Mesendoderm (in vitro differentiated cells): ENCODE results near the gene TICAM2. TPM values are rescaled to one million over a fixed set of nuclear protein-coding genes. Genes with fewer than 3 reads are reported as not detected.
"Not testable (repeated sequence)": the region's sequence is repeated elsewhere in the genome, so short reads cannot be mapped to it uniquely, and the experiment has no call there.

Experiments
- DNase-seq: peaks from one replicate; pipeline ENCODE4 v3.0.0; 2013
- H2AK5ac ChIP-seq: 2 replicates; pipeline ENCODE4 v1.6.1; 2013; ENCODE audit warnings: low read length, inconsistent platforms
- H2BK120ac ChIP-seq: 2 replicates; pipeline ENCODE4 v1.6.1; 2013; ENCODE audit warnings: low read depth, mild to moderate bottlenecking, low read length, moderate library complexity, mixed read lengths
- H2BK15ac ChIP-seq: replicated peaks from 2 replicates; pipeline ENCODE4 v1.6.1; 2013; ENCODE audit warnings: low read depth, mild to moderate bottlenecking, moderate library complexity
- H2BK5ac ChIP-seq: 2 replicates; pipeline ENCODE4 v1.6.1; 2013; ENCODE audit warnings: low read length, inconsistent platforms
- H3K18ac ChIP-seq: 2 replicates; pipeline ENCODE4 v1.6.1; 2013; ENCODE audit warnings: mild to moderate bottlenecking, low read length, mixed read lengths
- H3K23ac ChIP-seq: one replicate; pipeline ENCODE4 v1.6.1; 2013; ENCODE audit warnings: low read length
- H3K27ac ChIP-seq: 2 replicates; pipeline ENCODE4 v1.5.1; 2013; ENCODE audit warnings: low read depth, mild to moderate bottlenecking, inconsistent platforms, low read length, moderate library complexity
- H3K27me3 ChIP-seq: 2 replicates; pipeline ENCODE4 v1.6.1; 2013; ENCODE audit warnings: low read length, control low read depth, mild to moderate bottlenecking, inconsistent platforms; ENCODE audit not compliant: insufficient read depth, poor library complexity
- H3K36me3 ChIP-seq: 2 replicates; pipeline ENCODE4 v1.6.1; 2013; ENCODE audit warnings: low read length, inconsistent platforms; ENCODE audit not compliant: control insufficient read depth, insufficient read depth
- H3K4ac ChIP-seq: one replicate; pipeline ENCODE4 v1.6.1; 2013; ENCODE audit warnings: low read depth, mild to moderate bottlenecking, low read length, moderate library complexity
- H3K4me1 ChIP-seq: 2 replicates; pipeline ENCODE4 v1.6.1; 2013; ENCODE audit warnings: low read depth, low read length, inconsistent platforms; ENCODE audit not compliant: control insufficient read depth
- H3K4me2 ChIP-seq: 2 replicates; pipeline ENCODE4 v1.6.1; 2013; ENCODE audit warnings: low read length
- H3K4me3 ChIP-seq: 2 replicates; pipeline ENCODE4 v1.5.1; 2013; ENCODE audit warnings: mild to moderate bottlenecking, low read length
- H3K56ac ChIP-seq: one replicate; pipeline ENCODE4 v1.6.1; 2013; ENCODE audit warnings: low read length
- H3K79me1 ChIP-seq: 2 replicates; pipeline ENCODE4 v1.6.1; 2013; ENCODE audit warnings: low read length, inconsistent platforms
- H3K79me2 ChIP-seq: 2 replicates; pipeline ENCODE4 v1.6.1; 2013; ENCODE audit warnings: mild to moderate bottlenecking, low read length; ENCODE audit not compliant: control insufficient read depth, insufficient read depth
- H3K9ac ChIP-seq: 2 replicates; pipeline ENCODE4 v1.6.1; 2013; ENCODE audit warnings: low read length, inconsistent platforms
- H4K5ac ChIP-seq: one replicate; pipeline ENCODE4 v1.6.1; 2013; ENCODE audit warnings: low read length
- H4K8ac ChIP-seq: one replicate; pipeline ENCODE4 v1.6.1; 2013; ENCODE audit warnings: low read depth, mild to moderate bottlenecking, control low read depth, low read length, moderate library complexity
- WGBS: extraction: QIAGEN DNeasy Blood & Tissue Kit; methylation state at CpG from one replicate; pipeline ENCODE4 v1.1.7; 2013; ENCODE audit warnings: low lambda C conversion rate, missing lambda C conversion rate; ENCODE audit not compliant: insufficient coverage; ENCODE audit errors: extremely low coverage; 5-methylcytosine and 5-hydroxymethylcytosine counted together
- polyA plus RNA-seq, 2 experiments: library from polyadenylated mRNA; stranded (reverse); fragments of 200-250 nt; gene quantifications; one replicate each; pipeline ENCODE4 v1.2.3, GENCODE V29; 2013

Gene TICAM2
- 0.04 TPM for polyA plus RNA-seq (2013, experiment 1 of 2)
- 0.22 TPM for polyA plus RNA-seq (2013, experiment 2 of 2)

- peak; percentile 74 for DNase-seq
- H4K5ac ChIP-seq: no peak within 1 kb of the TSS
- H2BK15ac ChIP-seq: no peak within 1 kb of the TSS
- no peak within 1 kb of the TSS for H3K27ac ChIP-seq
- no peaks in the 10 kb centered on the region for H3K79me2 ChIP-seq
- H3K4me3 ChIP-seq: peak within 1 kb of the TSS; percentile 15
- peak within 1 kb of the TSS; percentile 7 for H3K18ac ChIP-seq
- peak within 1 kb of the TSS; percentile 77 for H3K9ac ChIP-seq
- peak within 1 kb of the TSS; percentile 54 for H3K4me2 ChIP-seq
- H3K4ac ChIP-seq: peak within 1 kb of the TSS; percentile 50
- H3K79me1 ChIP-seq: no peaks in the 10 kb centered on the region
- no peak within 1 kb of the TSS for H2AK5ac ChIP-seq
- no peaks in the 10 kb centered on the region for H3K4me1 ChIP-seq
- no peaks in the 10 kb centered on the region for H3K27me3 ChIP-seq
- peak within 1 kb of the TSS; percentile 86 for H3K56ac ChIP-seq
- H3K36me3 ChIP-seq: no peaks in the 10 kb centered on the region
- no peak within 1 kb of the TSS for H4K8ac ChIP-seq
- no peak within 1 kb of the TSS for H2BK5ac ChIP-seq
- no peak within 1 kb of the TSS for H2BK120ac ChIP-seq
- no CpG with 5 or more reads among the region's 71 CpGs for WGBS
- H3K23ac ChIP-seq: no peak within 1 kb of the TSS
Measured at GRCh38 chr5:115601701-115602590, at the start of gene TICAM2. TICAM2 (minus strand) TSS chr5:115602479; CDS start chr5:115581256, 21,223 bp downstream.

GRCh38 chr5:115649541-115649940, 47.3 kb upstream of the TICAM2 start:
- Histone ChIP-seq H3K79me2 (no peaks in the 10 kb centered on the region), H3K27me3 (no peaks in the 10 kb centered on the region), H3K79me1 (no peaks in the 10 kb centered on the region), H3K4me1 (no peaks in the 10 kb centered on the region), H2BK15ac (no peak overlapping the region), H3K23ac (no peak overlapping the region), H3K4ac (no peak overlapping the region), H2BK5ac (no peak overlapping the region), H3K27ac (no peak overlapping the region), H4K8ac (no peak overlapping the region), H2AK5ac (no peak overlapping the region), H3K4me3 (no peak overlapping the region), H4K5ac (no peak overlapping the region), H3K56ac (no peak overlapping the region), H2BK120ac (no peak overlapping the region), H3K18ac (no peak overlapping the region), H3K4me2 (no peak overlapping the region), H3K9ac (no peak overlapping the region), H3K36me3 (no peaks in the 10 kb centered on the region)
- no peak for DNase-seq
- WGBS: no CpG with 5 or more reads among the region's 1 CpG

- Histone ChIP-seq H3K79me1 (no peaks in the 10 kb centered on the region), H3K79me2 (no peaks in the 10 kb centered on the region), H3K36me3 (no peaks in the 10 kb centered on the region), H2BK15ac (no peak overlapping the region), H3K27ac (no peak overlapping the region), H3K27me3 (no peaks in the 10 kb centered on the region), H2BK5ac (no peak overlapping the region), H3K23ac (no peak overlapping the region), H3K56ac (no peak overlapping the region), H2AK5ac (no peak overlapping the region), H3K9ac (no peak overlapping the region), H2BK120ac (no peak overlapping the region), H3K4me1 (no peaks in the 10 kb centered on the region), H3K18ac (no peak overlapping the region), H4K5ac (no peak overlapping the region), H3K4me2 (no peak overlapping the region), H4K8ac (no peak overlapping the region), H3K4ac (no peak overlapping the region), H3K4me3 (no peak overlapping the region)
- DNase-seq: no peak
- WGBS: no CpG with 5 or more reads among the region's 3 CpGs
Measured at GRCh38 chr5:115648056-115648455, 45.8 kb upstream of the TICAM2 start.

- not testable (repeated sequence) for H3K56ac ChIP-seq, H3K79me2 ChIP-seq, H2BK120ac ChIP-seq, H3K79me1 ChIP-seq, H2BK5ac ChIP-seq, H3K4me3 ChIP-seq, H3K9ac ChIP-seq, H4K8ac ChIP-seq, DNase-seq, H3K27ac ChIP-seq, H3K4me2 ChIP-seq, H2BK15ac ChIP-seq, H3K18ac ChIP-seq, H4K5ac ChIP-seq, H3K36me3 ChIP-seq, H3K4me1 ChIP-seq, H3K27me3 ChIP-seq, H3K4ac ChIP-seq, H2AK5ac ChIP-seq, H3K23ac ChIP-seq
- no CpG with 5 or more reads among the region's 5 CpGs for WGBS
Measured at GRCh38 chr5:115645386-115645785, 43.1 kb upstream of the TICAM2 start.

GRCh38 chr5:115644046-115644445, 41.8 kb upstream of the TICAM2 start:
- no peak for DNase-seq
- Histone ChIP-seq H3K27me3 (no peaks in the 10 kb centered on the region), H3K4ac (no peak overlapping the region)

More at GRCh38 chr5:115644046-115644445, 41.8 kb upstream of the TICAM2 start:
- no CpG with 5 or more reads among the region's 2 CpGs for WGBS
- Histone ChIP-seq H3K23ac (no peak overlapping the region), H3K9ac (no peak overlapping the region), H3K56ac (no peak overlapping the region), H3K4me2 (no peak overlapping the region), H3K18ac (no peak overlapping the region), H3K27ac (no peak overlapping the region), H3K79me1 (no peaks in the 10 kb centered on the region), H3K4me1 (no peaks in the 10 kb centered on the region), H4K8ac (no peak overlapping the region), H3K4me3 (no peak overlapping the region), H2BK5ac (no peak overlapping the region), H3K79me2 (no peaks in the 10 kb centered on the region), H2BK120ac (no peak overlapping the region), H4K5ac (no peak overlapping the region), H2BK15ac (no peak overlapping the region), H2AK5ac (no peak overlapping the region), H3K36me3 (no peaks in the 10 kb centered on the region)
